Left kidney (tissue), 8 donors: ENCODE data around the gene MNDA. TPM values are rescaled to one million over a fixed set of nuclear protein-coding genes. Genes with fewer than 3 reads are reported as not detected.

Experiments used
- DNase-seq: peaks from one replicate; pipeline ENCODE4 v3.0.0-alpha.2; 2013
- long read RNA-seq, 8 donors: transcript quantifications; one replicate each; lab custom pipeline, GENCODE V29; 2026
- polyA plus RNA-seq: library from polyadenylated mRNA; unstranded; fragments of 120-200 nt; gene quantifications from one replicate; pipeline ENCODE4 v1.2.1, GENCODE V29; 2013; ENCODE audit not compliant: insufficient read length

Gene MNDA
- polyA plus RNA-seq: 2.5 TPM
- long read RNA-seq, donor 1, partial matches to known transcripts: 0 of 2 reads
- long read RNA-seq, donor 1, other reads (novel, unspliced or antisense): 0 of 2 reads
- long read RNA-seq, donor 2: 0 reads
- long read RNA-seq, donor 3, partial matches to known transcripts: 0 of 1 reads
- long read RNA-seq, donor 3, other reads (novel, unspliced or antisense): 0 of 1 reads
- long read RNA-seq, donor 4: 0 reads
- long read RNA-seq, donor 5, partial matches to known transcripts: 0 of 2 reads
- long read RNA-seq, donor 5, other reads (novel, unspliced or antisense): 0 of 2 reads
- long read RNA-seq, donor 6, partial matches to known transcripts: 0 of 1 reads
- long read RNA-seq, donor 6, other reads (novel, unspliced or antisense): 0 of 1 reads
- long read RNA-seq, donor 7, partial matches to known transcripts: 0 of 3 reads
- long read RNA-seq, donor 7, other reads (novel, unspliced or antisense): 0 of 3 reads
- long read RNA-seq, donor 8, partial matches to known transcripts: 0 of 2 reads
- long read RNA-seq, donor 8, other reads (novel, unspliced or antisense): 0 of 2 reads

DNA sequence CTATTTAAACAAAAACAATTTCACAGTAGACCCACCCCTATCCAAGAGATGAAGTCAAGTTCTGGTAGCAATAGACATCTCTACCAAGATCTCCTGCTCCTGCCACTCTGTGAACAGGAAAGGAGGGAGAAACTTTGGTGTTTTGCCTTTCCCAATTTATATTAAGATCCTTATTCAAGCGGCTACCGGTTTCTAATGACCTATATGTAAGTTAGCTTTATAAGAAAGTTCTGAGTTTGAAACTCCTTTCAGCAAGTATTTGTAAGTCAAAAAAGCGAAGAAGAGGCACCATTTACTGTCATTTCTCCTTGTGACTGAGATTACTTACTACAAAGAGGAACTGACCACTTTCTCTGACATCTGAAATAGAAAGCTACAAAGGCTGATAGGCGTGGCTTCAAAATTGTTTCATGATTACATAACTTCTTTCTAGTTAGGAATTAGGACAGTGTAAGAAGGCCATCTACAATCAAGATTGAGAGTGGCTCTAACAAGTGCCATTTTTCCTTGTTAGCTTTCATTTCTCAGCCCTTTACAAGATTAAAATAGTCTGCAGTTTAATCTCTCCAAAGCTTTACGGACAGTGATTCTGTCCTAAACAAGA, at the start of gene MNDA:
Gene MNDA (plus strand): TSS at position 448 of the 604 bp plus-strand sequence. CDS start 10,803 bp downstream, outside the sequence.
- DNase-seq: no peak

DNA sequence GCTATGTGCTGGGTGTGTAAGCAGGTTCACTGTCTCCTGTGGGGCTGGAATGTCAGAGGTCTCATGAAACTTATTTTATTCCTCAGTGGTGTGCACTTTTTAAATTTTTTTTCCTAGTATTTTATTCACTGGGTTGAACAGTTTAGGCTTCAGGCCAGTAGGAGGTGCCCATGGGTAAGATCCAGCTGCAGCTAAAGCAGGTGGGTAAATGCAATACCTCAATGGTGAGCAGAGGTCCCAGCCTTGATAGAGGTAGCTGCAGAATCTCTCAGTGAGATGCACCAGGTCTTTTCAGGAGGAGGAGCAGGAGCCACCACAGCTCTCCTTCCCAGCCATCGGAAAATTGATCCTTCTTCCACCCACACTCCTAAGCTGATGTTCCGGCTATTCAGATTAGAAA, 37.5 kb upstream of the MNDA start:
- DNase-seq: no peak

DNA sequence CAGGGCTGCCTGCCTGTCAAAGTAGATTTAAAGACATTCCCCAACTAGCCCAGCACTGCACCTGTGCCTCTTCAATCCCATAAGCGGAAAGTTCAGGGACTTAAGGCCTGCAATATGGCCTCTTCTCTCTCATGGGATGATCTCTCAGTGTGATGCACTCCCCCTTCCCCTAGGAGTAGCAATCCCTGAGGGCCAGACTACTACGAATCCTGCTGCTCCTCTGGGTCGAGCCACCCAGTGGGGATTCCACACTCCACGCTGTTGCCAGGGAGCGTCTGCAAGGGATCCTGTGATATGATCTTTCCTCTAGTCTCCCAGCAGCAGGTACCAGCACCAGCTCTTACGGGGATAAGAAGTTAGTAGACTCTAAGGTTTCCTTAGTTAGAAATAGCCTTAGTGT, 36.9 kb upstream of the MNDA start:
- DNase-seq: no peak

DNA sequence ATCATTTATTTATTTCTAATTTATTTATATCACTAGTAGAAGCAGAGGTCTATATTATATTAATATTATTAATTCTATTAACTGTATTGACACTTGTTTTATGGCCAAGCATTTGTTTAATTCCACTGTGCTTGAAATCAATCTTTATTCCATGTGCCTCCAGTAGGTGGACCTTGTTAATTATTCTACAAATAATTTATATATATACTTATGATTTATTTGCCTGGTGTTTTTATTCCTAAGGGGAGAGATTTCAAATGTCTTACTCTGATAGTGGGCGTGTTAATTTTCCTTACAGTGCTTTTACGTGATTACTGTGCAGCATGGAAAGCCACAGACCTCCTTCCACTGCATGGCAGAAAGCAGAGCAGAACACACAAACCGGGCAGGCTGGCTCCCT, 32.6 kb upstream of the MNDA start:
- DNase-seq: no peak

DNA sequence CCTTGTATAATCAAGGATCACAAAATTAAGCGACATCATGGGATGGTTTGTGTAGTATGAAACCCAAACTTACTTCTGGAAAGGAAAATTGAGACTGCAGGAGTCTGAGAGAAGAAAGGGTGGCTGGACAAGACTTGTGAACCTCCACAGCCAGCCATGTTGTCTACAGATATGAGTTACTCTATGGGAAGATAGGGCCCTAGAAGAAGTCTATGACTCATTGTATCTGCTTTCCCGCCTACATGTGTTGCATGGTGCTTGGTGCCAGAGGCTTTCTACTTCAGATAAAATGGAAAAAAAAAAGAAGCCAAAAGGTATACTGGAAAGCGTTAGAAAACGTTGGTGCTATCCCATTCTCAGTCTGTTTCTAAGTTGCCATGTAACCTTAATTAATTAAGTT, 31.5 kb upstream of the MNDA start:
- no peak for DNase-seq

DNA sequence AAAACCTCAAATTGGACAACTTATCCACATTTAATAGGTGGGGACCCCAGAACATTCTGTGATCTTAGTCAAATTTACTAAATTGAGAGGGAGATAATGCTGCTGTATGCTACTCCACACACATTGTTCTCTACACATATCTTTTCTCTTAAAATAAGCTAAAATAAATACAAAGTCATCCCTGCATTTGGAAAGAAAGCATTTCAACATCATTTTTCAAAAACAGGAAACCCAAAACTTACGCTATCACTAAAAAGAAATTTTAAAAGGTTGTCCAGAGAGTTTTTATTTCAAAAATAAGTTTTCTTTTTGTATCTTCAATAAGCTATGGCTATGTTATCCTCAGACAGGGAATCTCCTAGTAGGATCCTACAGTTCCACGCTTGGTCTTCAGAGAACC, 30.6 kb upstream of the MNDA start:
- DNase-seq: no peak

DNA sequence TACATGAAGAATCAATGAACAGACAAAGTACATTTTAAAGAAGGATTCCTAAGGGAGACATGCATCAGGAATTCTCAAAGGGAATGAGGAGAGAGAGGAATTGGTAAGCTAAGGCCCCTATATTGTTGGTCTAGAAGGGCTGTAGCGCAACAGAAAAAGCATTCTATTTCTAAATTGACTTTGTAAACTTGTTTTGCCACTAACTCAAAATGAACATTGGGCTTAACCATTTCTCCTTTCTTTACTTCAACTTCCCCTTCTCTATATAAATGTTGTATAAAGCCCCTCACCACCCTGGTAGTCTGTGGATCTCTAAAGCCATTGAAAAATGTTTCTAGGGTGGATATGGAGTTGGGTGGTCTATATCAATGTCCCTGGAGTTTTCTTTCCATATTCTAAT, 29.8 kb upstream of the MNDA start:
- DNase-seq: no peak

DNA sequence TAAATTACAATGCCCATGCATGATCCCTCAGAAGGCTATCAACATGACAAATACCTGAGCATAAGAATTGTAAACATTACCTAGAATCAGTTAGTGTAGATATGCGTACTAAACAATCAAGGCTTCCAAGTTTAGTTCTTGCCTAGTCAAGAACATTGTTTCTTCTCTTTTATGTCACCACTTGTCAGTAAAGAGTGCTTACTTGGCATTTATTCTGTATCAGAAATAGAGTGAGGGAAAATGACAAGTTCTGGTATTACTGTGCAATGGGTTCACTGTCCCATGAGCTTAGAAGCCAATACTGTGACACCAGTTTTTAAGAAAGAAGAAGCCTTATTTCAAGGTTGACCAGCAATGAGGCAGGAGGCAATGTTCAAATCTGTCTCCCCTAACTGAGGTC, 27.5 kb upstream of the MNDA start:
- no peak for DNase-seq

DNA sequence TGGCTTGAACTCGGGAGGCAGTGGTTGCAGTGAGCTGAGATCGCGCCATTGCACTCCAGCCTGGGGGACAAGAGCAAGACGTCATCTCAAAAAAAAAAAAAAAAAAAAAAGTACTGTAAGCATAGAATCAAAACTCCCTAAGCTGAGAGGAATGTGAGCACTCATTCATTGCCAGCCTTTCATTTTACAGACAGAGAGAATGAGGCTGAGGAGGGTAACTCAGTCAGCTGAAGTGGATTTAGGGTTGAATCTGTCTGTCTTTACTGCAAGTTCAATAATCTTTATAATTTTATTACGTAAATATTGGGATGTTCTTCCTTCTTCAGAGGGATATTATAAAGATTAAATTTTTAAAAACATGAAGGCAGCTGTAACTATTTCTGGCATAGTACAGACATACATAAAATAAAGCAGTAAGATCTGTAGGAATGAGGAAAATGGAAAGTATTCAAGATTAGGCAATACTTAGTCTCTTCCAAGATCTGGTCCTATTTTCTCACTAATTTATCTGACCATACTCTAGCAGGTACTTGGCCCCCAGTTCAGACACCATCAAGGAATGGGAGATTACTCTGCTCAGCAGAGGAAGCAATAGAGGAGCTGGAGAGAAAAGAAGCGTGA, 24.1 kb upstream of the MNDA start:
- DNase-seq: no peak

DNA sequence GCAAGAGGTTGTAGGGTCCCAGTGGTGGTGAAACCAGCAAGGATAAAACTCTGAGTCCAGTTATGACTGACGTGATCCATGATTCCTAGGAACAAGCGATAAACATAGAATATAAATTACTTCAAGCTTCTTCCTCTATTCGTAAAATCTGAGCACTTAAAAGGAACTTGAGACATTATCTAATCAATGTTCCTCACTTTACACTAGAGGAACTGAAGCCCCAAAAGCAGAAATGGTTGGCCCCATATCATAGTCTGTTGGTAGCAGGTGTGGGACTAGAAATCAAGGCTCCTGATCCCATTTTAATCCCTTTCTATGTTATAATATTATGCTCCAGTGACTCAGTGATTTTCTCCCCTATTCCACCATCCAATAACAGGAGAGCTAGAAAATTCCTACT, 21.9 kb upstream of the MNDA start:
- no peak for DNase-seq

DNA sequence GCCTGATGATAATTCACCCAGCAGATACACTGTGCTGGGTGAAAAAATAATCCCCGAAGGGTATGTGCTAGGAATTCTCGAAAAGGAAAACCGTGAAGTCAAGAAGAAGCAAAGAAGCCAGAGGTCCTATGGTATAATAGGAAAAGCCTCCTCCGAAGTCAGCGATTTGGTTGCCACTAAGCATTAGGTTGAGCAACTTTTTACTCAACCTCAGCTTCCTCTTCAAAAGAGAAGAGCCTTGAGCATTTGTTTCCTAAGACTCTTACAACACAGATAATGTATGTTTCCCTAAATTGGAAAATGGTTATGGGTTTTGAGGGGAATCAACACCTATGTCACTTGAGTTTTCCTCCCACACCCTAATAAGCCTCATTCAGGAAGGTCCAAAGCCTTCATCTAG, 21.3 kb upstream of the MNDA start:
- DNase-seq: no peak

DNA sequence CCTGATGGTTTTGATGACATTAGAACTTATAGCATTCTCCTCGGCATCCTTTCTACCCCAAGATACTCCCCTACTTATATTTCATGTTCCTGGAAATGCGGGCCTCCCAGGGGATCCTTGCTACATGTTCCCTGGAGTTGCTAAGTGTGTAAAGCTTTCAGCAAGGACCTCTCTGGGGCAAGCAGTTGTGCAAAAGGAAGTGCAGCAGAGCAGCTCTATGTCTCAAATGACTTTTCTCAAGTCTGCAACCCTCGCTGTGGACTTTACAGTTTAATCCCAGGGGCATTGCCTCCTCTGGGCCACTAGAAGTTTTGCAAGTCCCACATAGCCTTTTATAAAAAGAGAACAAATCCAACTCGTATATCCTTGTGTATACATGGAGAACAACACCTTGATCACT, 20.8 kb upstream of the MNDA start:
- DNase-seq: no peak

DNA sequence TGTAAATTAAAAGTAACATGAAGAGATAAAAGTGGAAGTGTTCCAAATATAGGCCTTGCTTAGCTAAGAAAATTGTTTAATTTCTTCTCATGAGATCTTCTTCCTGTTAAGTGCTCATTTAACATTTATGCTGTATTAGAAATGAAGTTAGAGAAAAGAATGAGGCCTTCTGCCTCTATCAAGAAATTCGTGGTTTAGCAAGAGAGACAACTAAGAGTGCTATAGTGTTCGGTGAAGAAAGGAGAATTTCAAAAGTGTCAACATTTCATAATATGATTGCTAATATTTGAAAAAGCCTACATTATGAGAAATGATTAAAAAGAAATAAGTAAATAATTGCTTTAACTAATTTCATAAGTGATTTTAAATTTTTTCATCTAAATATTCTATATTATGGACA, 18.8 kb upstream of the MNDA start:
- DNase-seq: no peak

DNA sequence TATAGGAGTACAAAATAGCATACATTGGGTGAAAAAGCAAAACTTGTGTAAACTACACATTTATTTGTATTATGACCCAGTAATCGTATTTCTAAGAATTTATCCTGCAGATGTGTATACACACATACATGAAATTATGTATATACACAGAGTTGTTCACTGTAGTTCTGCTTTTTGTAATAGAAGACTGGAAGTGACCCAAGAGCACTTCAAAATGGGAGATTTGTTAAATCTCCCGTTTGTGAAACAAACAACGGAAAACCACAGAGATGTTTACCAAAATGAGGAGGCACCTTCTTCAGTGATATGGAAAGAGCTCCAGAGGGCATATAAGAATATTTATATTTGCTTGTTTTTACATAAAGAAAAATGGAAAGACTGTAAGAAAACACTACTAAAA, 18.0 kb upstream of the MNDA start:
- DNase-seq: no peak

DNA sequence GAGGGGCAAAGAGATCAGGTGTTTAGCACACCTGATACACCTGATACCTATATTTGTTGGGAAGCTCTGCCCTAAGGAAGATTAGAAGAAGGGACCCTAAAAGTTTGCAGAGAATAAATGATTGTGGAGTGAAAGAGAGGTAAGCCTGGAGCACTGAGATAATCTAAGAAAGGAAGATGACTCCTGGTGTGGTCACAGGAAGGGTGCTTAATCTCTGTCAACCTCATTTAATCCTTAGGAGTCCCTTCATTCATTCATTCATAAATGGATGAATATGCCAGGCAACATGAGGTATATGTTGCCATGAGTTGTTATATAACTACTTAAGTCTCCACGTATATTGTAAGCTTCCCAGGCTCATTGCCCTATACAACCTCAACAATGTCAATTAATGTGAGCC, 16.2 kb upstream of the MNDA start:
- DNase-seq: no peak

DNA sequence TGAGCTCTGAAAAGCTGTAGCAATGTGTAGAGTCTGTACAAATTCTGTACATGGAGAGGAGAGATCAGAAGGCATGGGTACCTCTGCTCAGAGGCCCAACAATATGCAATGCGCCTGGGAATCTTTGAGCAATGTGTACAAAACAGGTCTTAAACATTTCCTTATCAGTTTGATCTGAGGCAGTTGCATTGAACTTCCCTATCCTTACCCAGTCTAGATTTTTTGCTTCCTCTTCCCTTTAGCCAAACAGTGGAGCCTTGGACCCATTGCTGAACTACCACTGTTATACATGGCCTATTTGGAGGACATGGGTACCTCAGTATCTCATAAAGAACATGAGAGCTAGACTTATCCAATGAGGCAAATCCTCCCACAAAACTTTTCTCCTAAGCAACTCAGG, 12.6 kb upstream of the MNDA start:
- no peak for DNase-seq

DNA sequence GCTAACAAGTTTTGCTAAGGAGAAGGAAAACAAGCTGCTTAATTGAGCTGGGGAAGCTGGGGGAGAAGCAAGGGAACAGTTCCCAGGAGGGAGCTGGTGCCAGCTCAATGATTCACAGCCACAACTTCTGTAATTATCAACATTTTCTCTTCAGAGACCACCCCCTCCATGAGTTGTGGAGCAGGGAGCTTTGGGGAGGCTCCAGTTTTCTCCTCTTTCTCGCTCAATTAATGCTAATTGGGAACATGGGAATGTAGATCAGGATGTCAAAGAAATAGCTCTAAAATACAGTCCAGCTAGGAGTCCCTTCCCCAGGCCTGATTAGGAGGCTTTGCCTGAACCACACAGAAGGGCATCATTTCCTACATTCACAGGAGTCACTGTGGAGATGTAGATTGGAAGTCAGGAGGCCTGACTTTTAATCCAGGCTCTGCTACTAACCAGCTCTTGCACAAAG, 12.1 kb upstream of the MNDA start:
- DNase-seq: no peak

DNA sequence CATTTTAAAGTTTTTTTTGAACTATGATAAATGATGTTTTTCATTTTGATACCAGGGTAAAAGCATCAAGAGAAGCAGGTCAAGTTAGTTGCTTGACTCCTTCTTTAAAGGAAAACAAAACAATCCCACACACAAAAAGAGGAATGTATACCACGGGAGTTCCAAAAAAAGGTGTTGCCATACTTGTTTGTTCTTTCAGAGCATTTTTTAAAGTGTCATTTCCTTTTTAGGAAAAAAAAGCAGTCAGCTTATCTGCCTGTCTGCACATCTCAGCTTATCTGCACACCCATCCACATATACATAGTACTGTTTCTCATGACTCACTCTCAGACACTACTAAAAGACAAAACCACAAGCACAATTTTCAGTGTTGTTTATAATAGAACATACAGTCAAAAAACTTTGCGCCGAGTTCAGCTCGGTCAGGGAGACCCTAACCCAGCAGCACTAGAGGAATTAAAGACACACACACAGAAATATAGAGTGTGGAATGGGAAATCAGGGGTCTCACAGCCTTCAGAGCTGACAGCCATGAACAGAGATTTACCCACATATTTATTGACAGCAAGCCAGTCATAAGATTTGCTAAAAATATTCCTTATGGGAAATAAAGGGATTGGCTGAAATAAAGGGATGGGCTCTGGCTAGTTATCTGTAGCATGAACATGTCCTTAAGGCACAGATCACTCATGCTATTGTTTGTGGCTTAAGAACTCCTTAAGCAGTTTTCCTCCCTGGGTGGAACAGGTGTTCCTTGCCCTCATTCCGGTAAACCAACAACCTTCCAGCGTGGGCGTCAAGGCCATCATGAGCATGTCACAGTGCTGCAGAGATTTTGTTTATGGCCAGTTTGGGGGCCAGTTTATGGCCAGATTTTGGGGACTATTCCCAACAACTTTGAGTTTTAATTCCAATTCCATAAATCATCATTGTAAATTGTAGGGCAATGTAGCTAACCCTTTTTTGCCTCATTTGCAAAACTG, 11.4 kb upstream of the MNDA start:
- no peak for DNase-seq

DNA sequence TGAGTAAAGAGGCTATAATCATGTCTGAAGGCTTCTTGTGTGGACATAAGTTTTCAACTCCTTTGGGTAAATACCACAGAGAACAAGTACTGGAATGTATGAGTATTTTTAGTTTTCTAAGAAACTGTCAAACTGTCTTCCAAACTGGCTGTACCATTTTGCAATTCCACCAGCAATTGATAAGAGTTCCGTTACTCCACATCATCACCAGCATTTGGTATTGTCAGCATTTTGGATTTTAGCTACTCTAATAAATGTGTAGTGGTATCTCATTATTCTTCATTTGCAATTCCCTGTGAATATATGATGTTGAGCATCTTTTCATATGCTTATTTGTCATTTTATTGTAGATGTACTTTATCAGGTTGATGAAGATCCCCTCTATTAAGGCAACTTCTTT, 9.4 kb upstream of the MNDA start:
- no peak for DNase-seq

DNA sequence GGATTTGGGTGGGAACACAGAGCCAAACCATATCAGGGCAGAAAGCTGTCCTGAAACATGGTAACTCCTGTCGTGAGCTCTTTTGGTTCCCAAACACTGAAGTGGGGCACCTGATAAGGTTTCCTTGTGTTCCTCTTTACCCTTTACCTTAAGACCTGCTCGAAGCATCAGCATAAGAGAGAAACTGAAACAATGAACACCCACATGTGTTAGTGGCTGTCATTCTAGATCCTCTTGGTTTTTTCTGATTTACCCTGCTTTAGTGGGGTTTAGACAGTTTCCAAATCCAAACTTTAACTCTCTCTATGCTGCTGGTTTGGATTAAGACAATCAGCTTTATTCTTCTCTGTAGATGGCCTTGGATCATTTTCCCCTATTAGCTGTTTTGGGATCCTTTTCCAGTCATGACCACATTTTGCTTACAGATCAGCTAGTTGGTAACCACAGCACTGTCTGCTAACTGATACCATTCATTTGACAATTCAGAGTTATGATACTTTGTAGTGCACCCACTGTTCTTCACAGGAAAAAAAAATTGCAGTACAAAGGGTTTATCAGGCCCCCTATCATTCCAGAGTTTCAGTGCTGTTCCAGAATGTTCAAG, 975 bp upstream of the MNDA start:
- no peak for DNase-seq

DNA sequence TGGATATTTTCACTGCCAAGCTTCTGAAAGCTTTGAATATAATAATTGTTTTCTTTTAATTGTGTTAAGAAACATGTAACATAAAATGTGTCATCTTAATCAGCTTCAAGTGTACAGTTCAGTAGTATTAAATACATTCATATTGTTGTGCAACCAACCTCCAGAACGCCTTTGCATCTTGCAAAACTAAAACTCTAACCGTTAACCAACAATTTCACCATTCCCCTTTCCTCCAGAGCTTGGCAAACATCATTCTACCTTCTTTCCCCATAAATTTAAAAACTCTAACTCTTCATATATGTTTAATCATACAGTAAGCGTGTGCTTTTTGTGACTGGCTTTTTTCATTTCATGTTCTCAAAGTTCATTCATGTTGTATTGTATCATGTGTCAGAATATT, 2.1 kb downstream of the MNDA start:
- DNase-seq: no peak

DNA sequence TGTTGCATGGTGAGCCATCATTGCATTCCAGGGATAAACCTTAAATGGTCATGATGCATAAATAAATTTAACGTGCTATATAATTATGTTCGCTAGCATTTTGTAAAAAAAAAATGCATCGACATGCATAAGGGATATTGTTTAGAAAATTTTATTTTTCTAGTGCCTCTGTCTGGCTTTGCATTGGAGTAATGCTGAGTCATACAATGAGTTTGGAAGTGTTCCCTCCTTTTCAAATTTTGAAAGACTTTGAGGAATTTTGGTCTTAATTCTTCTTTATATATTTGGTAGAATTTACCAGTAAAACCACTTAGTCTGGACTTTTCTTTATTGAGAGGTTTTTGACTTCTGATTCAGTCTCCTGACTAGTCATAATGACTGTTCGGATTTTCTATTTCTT, 4.9 kb downstream of the MNDA start:
- DNase-seq: no peak
